Stimulated activated CD4-positive, alpha-beta T cell treated with anti-CD3 and anti-CD28 coated beads, Interleukin-12 subunit alpha, Interleukin-12 subunit beta, amount 100 ng/mL, for 24 hours (primary cell): ENCODE results near the gene FREY1.

Experiments used
- DNase-seq, 2 experiments: peaks; one replicate each; pipeline ENCODE4 v3.0.0-alpha.2; 2020; ENCODE audit warnings: low read depth in 2 of 2

The FREY1 gene, protein sequence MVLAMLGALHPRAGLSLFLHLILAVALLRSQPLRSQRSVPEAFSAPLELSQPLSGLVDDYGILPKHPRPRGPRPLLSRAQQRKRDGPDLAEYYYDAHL

DNA sequence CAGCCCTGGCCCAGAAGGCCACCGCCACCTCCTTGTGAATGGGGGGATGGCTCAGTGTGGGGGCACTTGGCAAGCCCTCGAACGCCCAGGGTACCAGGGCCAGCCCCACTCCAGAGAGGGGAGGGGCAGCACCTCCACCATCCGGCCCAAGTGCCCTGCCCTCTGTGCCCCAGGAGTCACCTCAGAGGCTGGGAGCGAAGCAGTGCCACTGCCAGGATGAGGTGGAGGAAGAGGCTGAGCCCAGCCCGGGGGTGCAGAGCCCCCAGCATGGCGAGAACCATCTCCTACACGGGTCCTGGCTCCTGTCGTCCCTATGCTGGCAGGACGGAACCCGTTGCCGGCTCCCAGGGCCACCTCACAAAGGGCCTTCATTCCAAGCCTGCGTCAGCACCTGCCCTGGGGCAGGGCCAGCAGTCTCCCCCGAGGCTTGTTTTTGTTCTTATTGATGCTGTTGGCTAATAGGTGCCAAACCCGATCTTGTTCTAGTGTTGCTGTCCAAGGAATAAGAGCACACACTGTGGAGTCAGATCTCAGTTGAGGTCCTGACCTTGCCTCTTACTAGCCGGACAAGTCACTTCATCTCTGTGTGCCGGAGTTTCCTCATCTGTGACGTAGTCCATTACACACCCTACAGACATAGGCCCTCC lies at the start of gene FREY1:
Gene FREY1 (minus strand): TSS at position 307 of the 647 bp plus-strand sequence. CDS start 26 bp downstream, at position 281.
- no peak for DNase-seq

DNA sequence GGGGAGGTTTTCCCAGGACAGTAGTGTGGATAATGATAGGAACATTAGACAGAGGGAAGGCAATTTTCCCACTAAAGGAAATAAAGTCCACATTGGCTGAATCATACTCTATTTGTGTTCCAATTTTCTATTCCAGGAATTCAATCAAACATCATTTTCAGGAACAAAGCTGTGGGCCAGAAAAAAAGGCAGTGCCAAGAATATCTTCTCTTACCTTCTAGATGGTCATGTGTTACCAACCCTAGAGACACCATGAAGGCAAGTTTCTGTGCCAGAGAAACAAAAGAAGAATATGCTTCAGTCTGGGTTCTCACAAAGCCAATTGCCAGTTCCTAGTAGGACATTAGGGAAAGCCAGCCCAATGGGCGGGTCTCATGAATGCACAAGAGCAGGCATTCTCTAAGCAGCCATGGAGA lies 42.9 kb upstream of the FREY1 start:
- DNase-seq: no peak

DNA sequence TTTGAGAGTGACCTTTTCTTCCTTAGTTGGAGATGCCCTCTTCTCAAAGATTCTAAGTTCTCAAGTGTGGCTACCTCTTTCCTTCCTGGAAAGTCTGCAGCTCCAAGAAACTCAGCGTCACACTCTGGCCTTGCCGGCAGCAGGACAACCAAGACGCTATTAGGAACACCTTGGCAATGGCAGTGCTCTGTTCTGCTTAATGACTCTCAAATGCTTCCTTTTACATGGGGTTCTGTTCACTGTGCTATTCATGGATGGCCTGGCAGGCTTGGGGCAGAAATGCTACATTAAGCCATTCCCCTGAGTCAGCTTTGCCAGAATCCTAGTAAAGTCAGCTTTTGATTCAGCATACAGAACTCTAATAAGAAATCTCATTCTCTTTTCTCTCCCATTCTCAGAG lies 41.3 kb upstream of the FREY1 start:
- DNase-seq: no peak

DNA sequence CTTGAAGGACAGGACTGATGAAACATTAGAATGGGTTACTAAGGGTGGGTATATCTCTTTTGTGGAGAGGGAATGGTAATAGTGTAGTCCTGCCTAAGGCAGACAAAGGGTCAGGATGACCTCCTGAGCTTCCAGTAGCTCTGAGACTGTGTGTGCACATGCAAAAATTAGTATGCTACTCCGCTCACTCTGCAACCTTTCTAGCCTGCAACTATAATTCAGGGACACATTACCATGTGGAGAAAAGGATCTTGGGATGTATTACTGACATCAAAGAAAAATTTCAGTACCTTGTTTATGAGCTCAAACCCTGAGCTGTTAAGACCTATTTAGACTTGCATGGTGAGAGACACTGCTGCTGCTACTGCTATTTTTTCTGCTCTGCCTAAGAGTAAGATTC lies 40.8 kb upstream of the FREY1 start:
- DNase-seq: no peak

DNA sequence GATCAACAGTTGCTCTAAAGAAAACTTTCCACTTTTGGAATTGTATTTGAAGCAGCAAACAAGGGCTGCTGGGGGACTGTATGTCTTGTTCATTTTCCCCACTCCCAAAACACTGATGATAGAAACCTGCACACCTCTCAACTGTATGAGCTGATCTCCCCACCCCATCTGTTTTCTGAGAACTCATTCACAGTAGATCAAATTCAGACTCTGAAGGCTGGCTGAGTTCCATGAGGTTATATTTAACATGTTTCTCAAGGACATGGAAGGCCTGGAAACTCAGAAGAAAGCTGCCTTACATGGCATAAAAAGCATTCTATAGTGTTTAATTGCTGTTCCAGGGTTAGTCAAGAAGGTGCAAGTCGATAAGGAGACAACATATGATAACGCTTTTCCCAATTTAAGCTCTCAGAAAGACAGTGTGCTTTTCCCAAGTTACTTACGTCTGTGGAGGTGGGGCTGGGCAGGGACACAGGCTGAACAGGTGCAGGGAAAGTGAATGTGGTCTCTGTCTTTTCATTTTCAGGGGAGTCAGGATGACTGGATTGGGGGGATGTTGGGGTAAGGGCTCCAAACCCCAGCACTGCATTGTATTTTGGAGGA lies 38.4 kb upstream of the FREY1 start:
- no peak for DNase-seq

DNA sequence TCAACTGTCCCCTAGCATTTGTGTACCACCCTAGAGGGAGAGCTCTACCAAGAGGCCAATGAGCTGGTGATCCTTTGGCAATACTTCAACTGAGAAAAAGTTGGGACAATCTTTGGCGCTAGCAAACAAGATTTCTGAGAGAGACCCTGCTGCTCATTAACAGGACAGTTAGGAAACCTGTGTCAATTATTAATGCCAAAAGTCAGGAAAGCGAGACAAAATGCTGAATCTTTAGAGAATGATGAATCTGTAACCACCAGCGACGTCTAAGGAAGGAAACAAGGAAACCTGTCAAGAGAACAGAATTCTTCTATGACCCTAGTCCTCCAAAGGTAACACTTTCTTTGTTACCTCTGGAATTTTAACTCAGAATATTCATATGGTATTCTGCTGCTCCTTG lies 35.3 kb upstream of the FREY1 start:
- DNase-seq: no peak

DNA sequence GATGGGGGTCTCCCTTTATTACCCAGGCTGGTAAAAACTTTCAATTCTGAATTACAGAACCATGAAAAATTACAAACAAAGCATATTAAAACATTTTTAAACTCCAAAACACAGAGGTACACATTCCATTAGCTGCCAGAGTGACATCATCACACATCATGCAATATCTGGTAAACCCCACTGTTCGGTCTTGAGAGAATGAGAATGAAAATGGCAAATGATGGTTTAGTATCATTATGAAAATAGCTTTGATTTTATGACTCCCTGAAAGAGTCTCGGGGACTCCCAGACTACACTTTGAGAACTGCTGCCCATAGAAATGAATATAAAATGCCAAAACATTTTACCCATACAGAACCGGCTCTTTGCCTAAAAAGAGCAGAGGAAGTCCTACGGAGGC lies 34.2 kb upstream of the FREY1 start:
- DNase-seq: no peak

DNA sequence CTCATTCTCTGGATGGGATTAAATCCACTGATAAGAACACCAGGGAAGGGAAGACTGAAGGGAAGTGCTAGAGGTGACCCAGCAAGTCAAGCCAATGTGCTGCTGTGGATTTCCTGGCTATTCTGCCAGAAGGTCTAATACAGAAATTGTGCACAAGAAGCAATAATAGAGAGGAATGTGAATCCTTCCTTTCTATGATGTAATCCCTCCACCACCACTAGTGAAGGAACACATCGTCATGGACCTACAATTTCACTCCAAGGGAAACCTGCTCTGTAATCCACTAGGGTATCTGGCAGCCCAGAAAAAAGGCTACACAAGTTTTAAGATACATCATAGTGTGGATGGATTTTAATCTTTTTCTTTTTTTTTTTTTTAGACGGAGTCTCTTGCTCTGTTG lies 32.8 kb upstream of the FREY1 start:
- DNase-seq: no peak

DNA sequence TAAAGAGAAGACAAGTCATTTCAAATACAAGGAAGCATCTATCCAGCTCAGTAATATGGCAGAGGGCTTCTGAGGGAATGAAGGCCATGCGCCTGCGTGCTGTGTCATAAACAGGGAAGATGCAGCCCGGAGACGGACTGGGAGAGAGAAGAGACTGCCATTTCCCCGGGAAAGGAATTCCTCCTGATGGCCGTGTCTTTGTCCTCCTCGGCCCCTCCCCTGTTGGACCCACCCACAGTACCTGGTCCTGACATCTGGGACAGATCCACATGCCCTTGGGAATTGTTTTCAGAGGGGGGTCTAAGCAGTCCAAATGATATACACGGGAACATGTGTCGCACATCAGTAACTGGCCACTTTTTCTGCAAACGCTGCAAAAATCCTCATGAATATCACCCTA lies 30.8 kb upstream of the FREY1 start:
- DNase-seq: no peak

DNA sequence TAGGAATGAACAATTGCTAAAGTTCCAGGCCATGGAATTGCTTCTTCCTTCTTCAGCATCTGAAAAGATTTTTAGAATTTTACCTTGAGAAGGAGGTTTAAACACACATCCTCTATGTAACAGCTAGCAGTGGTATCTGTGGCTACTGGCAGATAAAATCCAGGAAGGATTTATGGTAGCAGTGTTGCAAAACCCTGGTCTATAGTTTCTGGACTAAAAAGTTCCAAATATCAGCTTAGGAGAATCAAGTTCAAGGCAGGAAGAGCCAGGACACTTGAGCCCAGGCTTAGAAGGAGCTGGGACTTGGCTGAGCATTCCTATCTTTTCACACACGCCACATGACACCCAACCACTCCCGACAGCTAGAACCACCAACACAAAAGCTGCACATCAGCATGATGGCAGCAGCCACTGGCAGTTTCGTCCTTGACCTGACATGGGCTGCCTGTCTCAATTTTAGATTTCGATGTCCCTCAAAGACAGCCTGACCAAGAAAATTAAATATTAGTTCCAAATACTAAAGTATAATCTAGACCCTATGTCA lies 29.5 kb upstream of the FREY1 start:
- no peak for DNase-seq

DNA sequence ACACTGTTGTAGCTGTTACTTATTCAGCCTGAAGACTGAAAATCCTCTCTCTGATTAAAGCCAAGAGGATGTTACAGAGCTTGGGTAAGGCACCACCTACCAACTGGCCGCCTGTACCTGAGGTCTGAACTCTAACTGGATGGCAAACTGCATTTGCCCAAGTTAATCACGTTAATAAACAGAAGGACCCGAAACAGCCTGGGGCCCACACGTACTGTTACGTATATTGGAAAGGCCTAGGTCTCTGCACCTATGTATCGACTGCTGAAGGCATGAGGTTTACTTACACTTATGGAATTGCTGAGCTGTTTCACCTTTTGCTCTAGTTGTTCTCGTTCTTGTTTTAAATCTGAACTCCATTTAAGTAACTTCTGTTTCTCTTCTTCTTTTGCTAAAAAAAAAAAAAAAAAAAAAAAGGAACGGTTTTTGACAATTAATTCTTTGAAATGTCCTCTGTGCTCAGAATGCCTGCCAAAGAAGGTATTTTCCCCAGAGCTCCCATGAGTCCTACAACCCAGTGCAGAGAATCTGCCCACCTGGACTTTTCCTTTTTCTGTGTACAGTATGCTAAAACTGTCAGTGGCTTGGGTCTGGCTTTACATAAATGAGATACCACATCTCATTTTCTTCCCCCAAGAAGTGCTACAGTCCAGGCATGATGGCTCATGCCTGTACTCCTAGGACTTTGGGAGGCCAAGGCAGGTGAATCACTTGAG lies 28.4 kb upstream of the FREY1 start:
- DNase-seq: no peak

DNA sequence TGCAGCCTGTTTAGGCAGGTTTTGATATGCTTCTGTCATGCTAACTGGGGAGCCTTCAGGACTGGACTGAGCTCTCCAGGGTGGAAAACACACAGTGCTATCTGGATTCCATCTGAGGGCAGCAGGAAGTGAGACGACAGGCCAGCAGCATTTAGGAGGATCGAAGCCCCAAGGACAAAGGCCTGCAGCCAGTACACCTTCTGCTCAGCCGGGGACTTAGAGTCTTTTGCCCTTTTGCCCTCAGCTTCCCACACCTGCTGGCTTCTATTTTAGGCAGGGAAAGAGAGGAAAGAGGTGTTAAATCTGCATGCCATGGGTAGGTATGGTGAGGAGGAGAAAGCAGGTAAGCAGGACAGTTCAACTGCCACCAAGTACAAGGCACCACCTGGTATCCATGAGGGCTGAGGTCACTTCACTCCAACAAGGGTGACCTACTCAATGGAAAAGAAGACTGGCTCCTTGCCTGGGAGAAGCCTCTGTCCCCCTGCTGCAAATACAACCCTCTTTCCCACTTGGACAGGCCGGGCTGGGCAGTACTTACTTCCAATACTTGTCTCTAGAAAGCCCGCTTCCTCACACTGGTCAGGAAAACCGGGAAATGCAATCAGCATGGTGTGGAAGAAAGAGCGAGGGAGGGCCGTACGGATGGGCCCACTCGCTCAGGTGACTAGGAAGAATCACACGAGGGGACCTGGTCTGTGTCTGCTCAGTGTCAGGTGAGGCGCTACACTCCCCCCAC lies 27.7 kb upstream of the FREY1 start:
- DNase-seq: no peak

DNA sequence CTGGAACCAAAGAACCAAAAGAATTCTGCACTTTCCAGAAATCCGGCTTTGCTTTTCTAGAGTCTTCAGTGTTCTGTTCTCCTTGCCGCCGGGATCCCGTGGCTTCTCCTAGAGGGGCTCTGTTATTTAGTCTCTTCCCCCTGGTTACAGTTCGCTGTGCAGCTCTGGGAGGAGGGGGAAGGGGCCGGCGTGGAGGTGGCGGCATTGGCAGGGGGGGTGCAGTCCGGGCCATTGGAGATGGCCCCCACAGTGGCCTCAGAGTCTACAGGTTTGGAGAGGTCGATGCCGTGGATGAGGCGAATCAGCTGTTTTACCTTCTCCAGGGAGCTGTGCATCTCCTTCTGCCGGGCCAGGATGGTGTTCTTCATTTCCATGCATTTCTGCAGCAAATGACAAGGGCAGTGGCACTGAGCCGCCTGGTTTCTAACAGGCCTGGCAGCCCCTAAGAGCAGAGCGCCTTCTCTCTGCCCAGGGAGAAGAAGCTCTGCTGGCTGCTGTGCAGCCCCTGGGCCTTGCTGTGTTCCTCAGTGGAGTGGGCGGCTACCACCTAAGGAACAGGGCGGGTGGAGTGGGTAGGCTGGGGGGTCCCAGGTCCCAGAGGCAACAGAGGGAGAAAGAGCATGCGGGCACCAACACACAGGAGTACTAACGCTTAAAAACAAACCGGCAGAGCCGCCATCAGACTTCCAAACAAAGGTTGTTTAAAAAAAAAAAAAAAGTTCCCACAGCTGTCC lies 26.9 kb upstream of the FREY1 start:
- no peak for DNase-seq

DNA sequence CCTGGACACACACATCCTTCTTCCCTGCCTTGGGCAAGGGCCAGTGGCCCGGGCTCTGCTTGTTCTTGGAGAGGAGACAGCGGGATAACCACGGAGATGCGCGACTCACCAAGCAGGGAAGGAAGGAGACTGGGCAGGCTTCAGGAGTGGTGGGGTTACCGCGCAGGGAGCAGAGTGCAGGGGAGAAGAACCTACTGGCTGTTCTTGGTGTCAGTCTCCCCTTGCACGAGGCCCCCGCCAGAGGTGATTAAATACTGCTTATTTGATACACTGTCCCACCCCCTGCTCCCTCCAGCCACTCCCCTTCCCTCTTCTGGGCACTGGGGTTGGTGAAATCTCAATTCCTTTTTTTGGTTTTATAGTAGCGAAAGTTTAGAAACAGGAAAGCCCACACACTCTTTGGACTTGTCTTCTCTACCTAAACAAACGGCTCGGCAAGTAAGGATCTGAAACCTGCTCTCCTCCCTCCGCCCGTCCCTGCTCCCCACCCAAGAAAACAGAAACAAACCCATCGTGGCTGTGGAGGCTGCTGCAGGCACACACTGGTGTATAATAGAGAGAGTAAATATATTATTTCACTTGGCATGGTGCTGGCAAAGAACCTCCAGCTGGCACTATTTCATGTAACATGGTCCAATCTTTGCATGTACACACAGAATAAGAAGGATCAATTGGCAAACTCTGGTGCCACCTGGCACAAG lies 26.2 kb upstream of the FREY1 start:
- DNase-seq: no peak

DNA sequence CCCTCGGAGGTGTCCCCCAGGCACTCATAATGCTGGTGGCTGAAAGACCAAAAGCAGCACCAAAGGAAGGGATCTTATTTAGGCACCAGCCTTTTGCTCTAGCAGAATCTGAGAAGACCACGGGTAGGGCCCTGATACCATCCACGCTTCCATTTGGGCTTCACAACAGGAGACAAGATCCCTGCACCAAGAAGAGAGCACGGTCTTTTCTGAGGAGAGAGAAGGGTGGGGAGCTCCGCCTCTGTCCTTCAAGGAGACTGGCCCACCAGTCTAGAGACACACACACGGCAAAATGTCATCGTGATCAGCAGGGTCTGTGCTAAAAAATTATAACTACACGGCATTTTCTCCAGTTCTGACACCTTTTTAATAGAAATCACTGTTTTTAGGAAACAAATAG lies 25.1 kb upstream of the FREY1 start:
- DNase-seq: no peak

DNA sequence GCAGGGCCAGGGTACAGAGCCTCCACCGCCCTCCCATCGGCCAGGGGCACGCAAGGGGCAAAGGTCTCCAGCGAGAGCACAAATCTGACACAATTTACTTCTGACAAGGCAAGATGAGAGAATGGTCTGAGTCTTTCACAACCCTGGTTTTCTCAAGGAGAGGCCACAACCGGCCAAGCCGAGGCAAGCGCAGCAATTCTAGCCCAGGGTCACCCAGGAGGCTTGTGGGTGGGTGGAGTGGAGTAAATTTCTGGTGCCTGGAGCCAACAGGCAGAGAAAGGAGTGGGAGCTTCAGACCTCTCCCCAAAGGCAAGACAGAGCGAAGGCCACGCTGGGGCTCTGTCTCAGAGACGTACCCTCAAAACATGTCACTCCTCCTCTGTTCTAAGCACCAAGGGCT lies 24.7 kb upstream of the FREY1 start:
- DNase-seq: no peak

DNA sequence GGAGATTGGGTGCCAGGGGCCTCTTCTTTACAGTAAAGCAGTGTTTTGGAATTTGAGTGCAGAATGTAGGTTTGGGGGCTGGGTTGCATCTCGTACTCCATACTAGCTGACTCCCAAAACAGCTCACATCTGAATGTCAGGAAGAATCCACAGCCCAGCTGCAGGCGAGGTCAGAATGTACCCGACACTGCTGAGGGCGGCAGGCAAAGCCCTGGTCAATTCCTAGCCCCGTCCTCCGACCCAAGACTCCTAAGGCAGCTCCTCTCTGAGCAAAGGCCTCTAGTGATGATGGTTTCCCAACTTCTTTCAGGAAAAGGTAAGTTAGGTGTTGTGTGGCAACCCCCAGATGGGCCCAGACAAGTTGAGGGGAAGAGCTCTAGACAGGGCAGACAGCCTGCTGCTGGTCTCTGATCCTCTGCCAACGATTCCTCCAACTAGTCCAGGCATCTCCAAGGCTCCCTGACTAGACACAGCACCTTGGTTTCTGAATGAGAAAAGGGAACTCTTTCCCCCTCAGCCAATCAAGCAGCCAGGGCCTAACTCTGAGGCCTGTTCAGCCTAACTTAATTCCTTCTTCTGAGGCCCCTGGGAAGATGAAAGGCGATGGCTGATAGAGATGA lies 24.0 kb upstream of the FREY1 start:
- DNase-seq: no peak

DNA sequence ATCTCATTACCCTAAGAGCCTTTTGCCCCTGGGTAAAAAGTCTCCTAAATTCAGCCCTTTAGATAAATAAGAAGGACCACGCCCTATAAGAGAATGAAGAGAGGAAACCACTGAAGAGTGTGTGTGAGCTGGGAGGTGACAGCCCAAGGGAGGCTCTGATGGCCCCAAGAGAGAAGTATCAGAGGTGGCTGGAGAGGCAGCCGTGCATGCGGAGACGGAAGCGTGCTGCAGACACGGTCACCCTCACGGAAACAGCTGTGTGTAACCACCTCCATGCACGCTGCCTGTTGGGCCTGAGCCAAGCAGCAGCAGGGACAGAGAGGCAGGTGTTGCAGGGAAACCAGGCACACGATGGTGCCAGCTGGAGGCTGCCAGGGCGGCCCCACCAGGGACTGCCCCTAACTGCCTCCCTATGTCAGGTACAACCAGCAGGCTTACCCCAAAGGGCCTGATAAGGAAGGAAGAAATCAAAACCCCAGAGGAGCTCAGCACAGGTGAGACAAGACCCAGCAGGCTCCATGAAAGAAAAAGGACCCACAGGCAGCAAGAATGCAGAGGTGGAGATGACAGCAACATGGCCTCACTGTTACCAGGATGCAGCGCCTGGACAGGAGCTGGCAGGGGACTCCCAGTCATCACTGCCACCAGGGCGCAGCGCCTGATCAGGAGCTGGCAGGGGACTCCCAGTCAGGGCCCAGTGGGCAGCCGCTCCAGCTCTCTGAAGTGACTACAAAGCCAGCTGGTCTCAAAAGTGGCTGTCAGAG lies 23.1 kb upstream of the FREY1 start:
- no peak for DNase-seq

DNA sequence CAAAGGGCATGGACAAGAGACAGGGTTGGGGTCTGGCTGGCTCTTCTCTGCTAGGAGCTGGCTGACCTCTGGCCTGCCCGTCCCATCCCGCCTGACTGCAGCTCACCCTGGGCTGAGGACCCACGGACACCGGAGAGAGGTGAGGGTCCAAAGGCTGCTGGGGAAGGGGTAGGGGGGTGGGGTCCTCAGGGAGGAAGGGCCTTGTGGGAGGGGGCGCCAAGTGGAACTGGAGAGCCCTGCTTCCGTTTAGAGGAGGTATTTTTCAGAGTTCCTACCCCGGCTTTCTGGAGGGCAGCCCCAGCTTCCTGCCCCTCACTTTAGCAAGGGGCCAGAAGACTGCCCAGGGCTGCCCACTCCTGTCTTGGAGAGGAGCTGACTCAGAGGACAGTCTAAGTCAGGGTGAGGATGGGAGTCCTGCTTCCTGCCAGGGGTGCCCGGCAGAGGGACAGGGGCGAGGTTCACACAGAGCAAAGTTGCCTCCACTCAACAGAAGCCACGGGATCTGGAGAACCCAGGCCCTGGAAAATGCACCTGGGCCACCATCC lies 22.5 kb upstream of the FREY1 start:
- DNase-seq: no peak
